ENCODE data around the gene CPM.

DNA sequence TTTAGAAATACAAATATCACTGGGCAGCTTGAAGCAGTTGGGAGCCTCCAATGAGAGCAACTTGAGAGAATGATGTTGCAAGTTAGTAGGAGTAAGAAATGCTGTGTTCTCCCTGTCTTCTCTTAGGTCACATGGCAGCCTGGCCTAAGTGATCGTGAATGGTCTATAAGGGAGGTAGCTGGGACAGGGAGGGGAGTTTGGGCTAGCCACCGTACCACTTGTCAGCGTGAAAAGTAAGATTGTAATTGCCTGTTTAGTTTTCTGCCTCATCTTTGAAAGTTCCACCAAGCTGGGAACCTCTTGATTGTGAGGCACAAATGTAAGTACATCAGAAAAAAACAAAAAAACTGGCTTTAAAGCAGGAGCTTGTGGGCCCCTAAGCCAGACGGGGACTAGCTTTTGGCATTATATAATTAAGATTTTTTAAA is 88.6 kb downstream of the CPM start:
- TF ChIP-seq, protein P1, sequence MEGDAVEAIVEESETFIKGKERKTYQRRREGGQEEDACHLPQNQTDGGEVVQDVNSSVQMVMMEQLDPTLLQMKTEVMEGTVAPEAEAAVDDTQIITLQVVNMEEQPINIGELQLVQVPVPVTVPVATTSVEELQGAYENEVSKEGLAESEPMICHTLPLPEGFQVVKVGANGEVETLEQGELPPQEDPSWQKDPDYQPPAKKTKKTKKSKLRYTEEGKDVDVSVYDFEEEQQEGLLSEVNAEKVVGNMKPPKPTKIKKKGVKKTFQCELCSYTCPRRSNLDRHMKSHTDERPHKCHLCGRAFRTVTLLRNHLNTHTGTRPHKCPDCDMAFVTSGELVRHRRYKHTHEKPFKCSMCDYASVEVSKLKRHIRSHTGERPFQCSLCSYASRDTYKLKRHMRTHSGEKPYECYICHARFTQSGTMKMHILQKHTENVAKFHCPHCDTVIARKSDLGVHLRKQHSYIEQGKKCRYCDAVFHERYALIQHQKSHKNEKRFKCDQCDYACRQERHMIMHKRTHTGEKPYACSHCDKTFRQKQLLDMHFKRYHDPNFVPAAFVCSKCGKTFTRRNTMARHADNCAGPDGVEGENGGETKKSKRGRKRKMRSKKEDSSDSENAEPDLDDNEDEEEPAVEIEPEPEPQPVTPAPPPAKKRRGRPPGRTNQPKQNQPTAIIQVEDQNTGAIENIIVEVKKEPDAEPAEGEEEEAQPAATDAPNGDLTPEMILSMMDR (conservative IDR thresholded peaks at IDR 0.05; ENCODE audit: low read depth, low read length), result no peak
- TF ChIP-seq MXI1 (IDR thresholded peaks at IDR 0.05; ENCODE audit: borderline replicate concordance, low read depth, low read length), result no peak
- TF ChIP-seq RAD21 (IDR thresholded peaks at IDR 0.05; ENCODE audit: low read length), result no peak
- no peak for TF ChIP-seq RCOR1 (IDR thresholded peaks at IDR 0.05; ENCODE audit: insufficient replicate concordance, low read length)
- TF ChIP-seq MAFK (IDR thresholded peaks at IDR 0.05; ENCODE audit: low read depth, low read length), result no peak
- no peak for TF ChIP-seq POLR2A (IDR thresholded peaks at IDR 0.05; ENCODE audit: low read depth, low read length)
- TF ChIP-seq, protein P2, sequence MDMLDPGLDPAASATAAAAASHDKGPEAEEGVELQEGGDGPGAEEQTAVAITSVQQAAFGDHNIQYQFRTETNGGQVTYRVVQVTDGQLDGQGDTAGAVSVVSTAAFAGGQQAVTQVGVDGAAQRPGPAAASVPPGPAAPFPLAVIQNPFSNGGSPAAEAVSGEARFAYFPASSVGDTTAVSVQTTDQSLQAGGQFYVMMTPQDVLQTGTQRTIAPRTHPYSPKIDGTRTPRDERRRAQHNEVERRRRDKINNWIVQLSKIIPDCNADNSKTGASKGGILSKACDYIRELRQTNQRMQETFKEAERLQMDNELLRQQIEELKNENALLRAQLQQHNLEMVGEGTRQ (IDR thresholded peaks at IDR 0.05; ENCODE audit: low read depth, low read length), result no peak
- no peak for TF ChIP-seq CEBPB (IDR thresholded peaks at IDR 0.05; ENCODE audit: low read depth, low read length)
